Activated B cell treated with CpG ODN at 0.5 μM for 24 hours (primary cell): ENCODE measurements around the gene FN3K. TPM values are rescaled to one million over a fixed set of nuclear protein-coding genes. Genes with fewer than 3 reads are reported as not detected.

ENCODE experiments used
- ATAC-seq: fragments of 200-7000 bp; cut with Tn5 transposase; one replicate; pipeline ENCODE4 v1.10.0; 2021; ENCODE audit warnings: low read depth, mild to moderate bottlenecking, moderate library complexity
- CTCF ChIA-PET: fragments of 350-600 bp; sonication (Branson Sonifier 250); formaldehyde crosslinking; loops from one replicate; lab custom pipeline; 2021; ENCODE audit warnings: antibody characterized with exemption; lab: Charles Lee
- POLR2A ChIA-PET: fragments of 350-600 bp; sonication (Branson Sonifier 250); formaldehyde crosslinking; loops from one replicate; lab custom pipeline; 2021; ENCODE audit warnings: antibody characterized with exemption; lab: Charles Lee
- DNase-seq: peaks from one replicate; pipeline ENCODE4 v3.0.0; 2022
- H3K27ac Mint-ChIP-seq: one replicate; pipeline ENCODE4 v1.8.0; 2020; ENCODE audit warnings: mixed read lengths
- H3K27me3 Mint-ChIP-seq: one replicate; pipeline ENCODE4 v1.8.0; 2021; ENCODE audit warnings: mixed read lengths
- H3K36me3 Mint-ChIP-seq: one replicate; pipeline ENCODE4 v1.8.0; 2021; ENCODE audit warnings: low read depth, mixed read lengths
- H3K4me1 Mint-ChIP-seq: one replicate; pipeline ENCODE4 v1.8.0; 2021; ENCODE audit warnings: mixed read lengths
- H3K4me3 Mint-ChIP-seq: one replicate; pipeline ENCODE4 v1.8.0; 2020; ENCODE audit warnings: mild to moderate bottlenecking, mixed read lengths
- H3K9me3 Mint-ChIP-seq: one replicate; pipeline ENCODE4 v1.8.0; 2020; ENCODE audit warnings: mixed read lengths
- intact Hi-C: fragments of 100-400 bp; cut with micrococcal nuclease; formaldehyde crosslinking; loops from one replicate; pipeline ENCODE4 v1.15.1; 2024
- total RNA-seq: library from RNA; stranded (reverse); gene quantifications from 2 replicates; pipeline ENCODE4 v1.2.3, GENCODE V29; 2022
- TF ChIP-seq, protein P1 (sequence below): fragments of 200-600 bp; IDR thresholded peaks from one replicate; pipeline ENCODE4 v1.8.0; 2022; ENCODE audit warnings: antibody characterized with exemption, mild to moderate bottlenecking

The FN3K gene
- total RNA-seq, 1 donor from 2014 or later, result 0.44 TPM

DNA sequence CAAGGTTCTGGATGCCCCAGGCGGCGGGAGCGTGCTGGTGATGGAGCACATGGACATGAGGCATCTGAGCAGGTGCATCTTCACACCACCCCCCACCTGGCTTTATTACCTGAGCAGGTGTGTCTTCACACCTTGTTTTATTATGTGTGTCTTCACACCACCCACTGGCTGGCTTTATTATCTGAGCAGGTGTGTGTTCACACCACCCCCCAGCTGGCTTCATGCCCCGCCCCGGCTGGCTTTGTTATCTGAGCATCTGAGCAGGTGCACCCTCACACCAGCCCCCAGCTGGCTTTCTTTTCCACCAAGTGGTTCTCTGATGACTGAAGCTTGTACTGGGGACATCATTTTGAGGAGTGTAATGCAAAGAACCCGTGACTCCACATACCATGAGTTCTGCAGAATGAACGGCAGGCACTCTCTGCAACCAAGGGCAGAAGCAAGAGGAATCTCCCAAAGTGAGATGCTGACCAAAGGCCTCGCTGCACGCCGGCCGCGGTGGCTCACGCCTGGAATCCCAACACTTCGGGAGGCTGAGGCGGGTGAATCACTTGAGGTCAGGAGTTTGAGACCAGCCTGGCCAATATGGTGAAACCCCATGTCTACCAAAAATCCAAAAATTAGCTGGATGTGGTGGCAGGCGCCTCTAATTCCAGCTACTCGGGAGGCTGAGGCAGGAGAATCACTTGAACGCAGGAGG is 16.3 kb upstream of the FN3K start:
- POLR2A ChIA-PET, result interaction anchor here (0.6 kb wide), 1 partner anchor 8 kb away, joined by 4 read pairs; no protein-coding TSS in a partner anchor
- Mint-ChIP-seq H3K4me3 (no peak overlapping the region), H3K27me3 (no peaks in the 10 kb centered on the region), H3K4me1 (peaks cover 22% of the 10 kb centered on the region), H3K27ac (no peak overlapping the region), H3K36me3 (peaks cover 43% of the 10 kb centered on the region), H3K9me3 (no peaks in the 10 kb centered on the region)
- CTCF ChIA-PET, result interaction anchor here (0.7 kb wide), 1 partner anchor 56 kb away, joined by 4 read pairs; no protein-coding TSS in a partner anchor
- DNase-seq (no peak), ATAC-seq (no peak)
- TF ChIP-seq, protein P1, sequence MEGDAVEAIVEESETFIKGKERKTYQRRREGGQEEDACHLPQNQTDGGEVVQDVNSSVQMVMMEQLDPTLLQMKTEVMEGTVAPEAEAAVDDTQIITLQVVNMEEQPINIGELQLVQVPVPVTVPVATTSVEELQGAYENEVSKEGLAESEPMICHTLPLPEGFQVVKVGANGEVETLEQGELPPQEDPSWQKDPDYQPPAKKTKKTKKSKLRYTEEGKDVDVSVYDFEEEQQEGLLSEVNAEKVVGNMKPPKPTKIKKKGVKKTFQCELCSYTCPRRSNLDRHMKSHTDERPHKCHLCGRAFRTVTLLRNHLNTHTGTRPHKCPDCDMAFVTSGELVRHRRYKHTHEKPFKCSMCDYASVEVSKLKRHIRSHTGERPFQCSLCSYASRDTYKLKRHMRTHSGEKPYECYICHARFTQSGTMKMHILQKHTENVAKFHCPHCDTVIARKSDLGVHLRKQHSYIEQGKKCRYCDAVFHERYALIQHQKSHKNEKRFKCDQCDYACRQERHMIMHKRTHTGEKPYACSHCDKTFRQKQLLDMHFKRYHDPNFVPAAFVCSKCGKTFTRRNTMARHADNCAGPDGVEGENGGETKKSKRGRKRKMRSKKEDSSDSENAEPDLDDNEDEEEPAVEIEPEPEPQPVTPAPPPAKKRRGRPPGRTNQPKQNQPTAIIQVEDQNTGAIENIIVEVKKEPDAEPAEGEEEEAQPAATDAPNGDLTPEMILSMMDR, result no peak
- intact Hi-C loops, result no loop called here

DNA sequence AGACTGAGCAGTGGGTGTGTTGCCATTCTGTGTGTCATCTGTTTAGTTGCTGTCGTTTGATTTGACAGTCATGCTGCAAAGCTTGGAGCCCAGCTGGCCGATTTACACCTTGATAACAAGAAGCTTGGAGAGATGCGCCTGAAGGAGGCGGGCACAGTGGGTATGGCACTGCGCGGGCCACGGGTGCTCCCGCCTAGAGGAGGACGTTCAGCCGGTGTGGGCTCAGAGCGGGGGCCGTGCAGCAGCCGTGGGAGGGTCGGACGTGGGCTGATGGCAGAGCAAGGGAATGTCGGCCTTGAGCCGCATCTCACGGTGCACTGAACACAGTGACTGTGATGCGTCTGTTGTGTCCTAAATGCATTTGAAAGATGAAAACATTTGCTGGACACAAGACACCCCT is 15.2 kb upstream of the FN3K start:
- DNase-seq, result no peak
- peaks cover 22% of the 10 kb centered on the region for H3K4me1 Mint-ChIP-seq
- POLR2A ChIA-PET, result no interaction called here
- no peaks in the 10 kb centered on the region for H3K27me3 Mint-ChIP-seq
- no peaks in the 10 kb centered on the region for H3K9me3 Mint-ChIP-seq
- TF ChIP-seq, protein P1, result no peak
- CTCF ChIA-PET, result interaction anchor here (0.7 kb wide), 1 partner anchor 55 kb away, joined by 4 read pairs; no protein-coding TSS in a partner anchor
- no peak for ATAC-seq
- no peak overlapping the region for H3K27ac Mint-ChIP-seq
- intact Hi-C loops, result no loop called here
- H3K4me3 Mint-ChIP-seq, result no peak overlapping the region
- H3K36me3 Mint-ChIP-seq, result peaks cover 44% of the 10 kb centered on the region

DNA sequence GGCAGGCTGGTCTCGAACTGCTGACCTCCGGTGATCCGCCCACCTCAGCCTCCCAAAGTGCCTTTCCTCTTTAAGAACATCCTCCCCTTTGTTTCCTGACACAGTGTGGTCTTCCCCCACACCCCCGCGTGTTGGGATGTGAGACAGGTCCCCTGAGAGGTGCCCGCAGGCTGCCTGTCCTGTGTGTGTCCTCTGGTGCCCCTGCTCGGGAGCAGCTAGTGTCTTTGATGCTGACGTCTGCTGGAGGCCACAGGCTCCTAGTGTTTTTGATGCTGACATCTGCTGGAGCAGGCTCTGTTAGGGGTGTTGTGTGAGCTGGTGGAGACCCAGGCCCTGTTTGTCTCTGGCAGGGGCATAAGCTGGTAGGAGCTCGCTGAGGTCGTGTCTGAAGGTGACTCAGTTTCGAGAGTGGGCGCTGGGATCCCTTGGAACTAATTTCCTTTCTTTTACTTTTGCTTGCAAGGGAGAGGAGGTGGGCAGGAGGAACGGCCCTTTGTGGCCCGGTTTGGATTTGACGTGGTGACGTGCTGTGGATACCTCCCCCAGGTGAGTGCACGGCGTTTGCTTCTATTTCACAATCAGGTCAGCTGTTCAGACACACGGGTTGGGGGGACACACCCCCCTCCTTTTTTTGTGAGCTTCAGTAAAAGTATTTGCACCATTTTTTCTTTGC is 12.9 kb upstream of the FN3K start:
- Mint-ChIP-seq H3K4me3 (no peak overlapping the region), H3K9me3 (no peaks in the 10 kb centered on the region), H3K4me1 (peaks cover 10% of the 10 kb centered on the region), H3K27ac (no peak overlapping the region), H3K36me3 (peaks cover 57% of the 10 kb centered on the region), H3K27me3 (no peaks in the 10 kb centered on the region)
- ATAC-seq (no peak), DNase-seq (no peak)
- TF ChIP-seq, protein P1, result no peak
- POLR2A ChIA-PET, result no interaction called here
- CTCF ChIA-PET, result no interaction called here
- intact Hi-C loops, result no loop called here

DNA sequence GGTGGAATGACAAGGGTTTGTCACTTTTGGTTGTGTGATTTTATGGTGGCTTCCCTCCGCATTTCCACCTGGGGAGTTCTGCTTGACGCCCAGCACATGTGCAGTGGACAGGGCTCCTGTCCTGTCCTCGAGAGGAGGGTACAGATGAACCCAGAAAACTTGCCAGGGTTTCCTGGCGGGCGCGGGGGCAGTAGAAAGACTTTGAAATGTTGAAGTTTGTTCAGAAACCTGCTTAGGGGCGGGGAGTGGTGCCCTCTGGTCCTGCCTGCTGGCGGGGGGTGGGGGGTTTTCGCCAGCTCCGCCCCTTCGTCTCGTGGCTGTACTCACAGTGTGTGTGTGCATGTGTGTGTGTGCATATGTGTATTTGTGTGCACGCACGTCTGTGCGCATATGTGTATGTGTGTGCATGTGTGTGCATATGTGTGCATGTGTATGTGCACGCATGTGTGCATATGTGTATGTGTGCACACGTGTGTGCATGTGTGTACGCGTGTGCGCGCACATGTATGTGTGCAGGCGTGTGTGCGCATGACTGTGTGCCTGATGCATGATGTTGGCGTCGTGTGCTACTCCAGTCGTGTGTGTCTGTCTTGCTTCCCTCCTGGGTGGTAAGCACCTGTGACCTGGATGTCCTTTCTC is 12.1 kb upstream of the FN3K start:
- H3K27ac Mint-ChIP-seq, result no peak overlapping the region
- intact Hi-C loops, result no loop called here
- TF ChIP-seq, protein P1, result no peak
- ChIA-PET POLR2A (no interaction called here), CTCF (no interaction called here)
- no peak for ATAC-seq
- H3K9me3 Mint-ChIP-seq, result no peaks in the 10 kb centered on the region
- DNase-seq, result no peak
- H3K27me3 Mint-ChIP-seq, result no peaks in the 10 kb centered on the region
- H3K36me3 Mint-ChIP-seq, result peaks cover 60% of the 10 kb centered on the region
- no peak overlapping the region for H3K4me3 Mint-ChIP-seq
- H3K4me1 Mint-ChIP-seq, result peaks cover 2% of the 10 kb centered on the region

DNA sequence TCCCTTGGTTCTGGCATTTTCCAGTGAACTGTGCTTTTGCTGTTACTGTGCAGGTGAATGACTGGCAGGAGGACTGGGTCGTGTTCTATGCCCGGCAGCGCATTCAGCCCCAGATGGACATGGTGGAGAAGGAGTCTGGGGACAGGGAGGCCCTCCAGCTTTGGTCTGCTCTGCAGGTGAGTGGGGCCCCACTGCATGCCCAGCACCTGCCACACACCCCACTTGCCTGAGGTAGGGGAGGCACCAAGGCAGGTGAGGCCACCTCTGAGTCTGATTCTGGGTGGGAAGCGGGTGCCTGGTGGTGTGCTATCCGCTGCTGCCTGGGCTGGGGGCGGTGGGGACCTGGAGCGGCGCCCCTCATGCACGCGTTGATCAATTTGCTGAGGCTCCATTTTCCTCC is 9.0 kb upstream of the FN3K start:
- Mint-ChIP-seq H3K27me3 (no peaks in the 10 kb centered on the region), H3K9me3 (no peaks in the 10 kb centered on the region), H3K27ac (no peak overlapping the region), H3K4me3 (no peak overlapping the region), H3K4me1 (no peaks in the 10 kb centered on the region), H3K36me3 (peaks cover 56% of the 10 kb centered on the region)
- TF ChIP-seq, protein P1, result no peak
- intact Hi-C loops, result no loop called here
- ChIA-PET CTCF (no interaction called here), POLR2A (no interaction called here)
- no peak for ATAC-seq
- DNase-seq, result no peak
